Panc1 (cell line): Measurements from ENCODE around the gene GLT1D1.

Source experiments
- CTCF ChIP-seq: fragments of 450-650 bp; IDR thresholded peaks from 2 replicates; pipeline ENCODE4 v1.5.1; 2017; ENCODE audit warnings: mild to moderate bottlenecking
- POLR2AphosphoS5 ChIP-seq: IDR thresholded peaks from 2 replicates; pipeline ENCODE4 v1.6.1; 2012; ENCODE audit warnings: mild to moderate bottlenecking, low read depth, low read length, moderate library complexity

GRCh38 chr12:128974881-128975280 is 121.6 kb downstream of the GLT1D1 start:
- TF ChIP-seq CTCF (no peak), POLR2AphosphoS5 (no peak)
